ENCODE results near the gene BANP. TPM values are rescaled to one million over a fixed set of nuclear protein-coding genes. Genes with fewer than 3 reads are reported as not detected.
A peak's percentile ranks its signal among the peaks of the same experiment; 100 is the strongest.

Gene BANP
- total RNA-seq, 1 donor = 15.5 TPM

GRCh38 chr16:88077328-88078108 is 126.3 kb downstream of the BANP start:
- no peak for DNase-seq (ENCODE audit: low read depth)
- no peak overlapping the region for H3K4me3 ChIP-seq (ENCODE audit: low read depth, low read length)
- TF ChIP-seq, protein P1, sequence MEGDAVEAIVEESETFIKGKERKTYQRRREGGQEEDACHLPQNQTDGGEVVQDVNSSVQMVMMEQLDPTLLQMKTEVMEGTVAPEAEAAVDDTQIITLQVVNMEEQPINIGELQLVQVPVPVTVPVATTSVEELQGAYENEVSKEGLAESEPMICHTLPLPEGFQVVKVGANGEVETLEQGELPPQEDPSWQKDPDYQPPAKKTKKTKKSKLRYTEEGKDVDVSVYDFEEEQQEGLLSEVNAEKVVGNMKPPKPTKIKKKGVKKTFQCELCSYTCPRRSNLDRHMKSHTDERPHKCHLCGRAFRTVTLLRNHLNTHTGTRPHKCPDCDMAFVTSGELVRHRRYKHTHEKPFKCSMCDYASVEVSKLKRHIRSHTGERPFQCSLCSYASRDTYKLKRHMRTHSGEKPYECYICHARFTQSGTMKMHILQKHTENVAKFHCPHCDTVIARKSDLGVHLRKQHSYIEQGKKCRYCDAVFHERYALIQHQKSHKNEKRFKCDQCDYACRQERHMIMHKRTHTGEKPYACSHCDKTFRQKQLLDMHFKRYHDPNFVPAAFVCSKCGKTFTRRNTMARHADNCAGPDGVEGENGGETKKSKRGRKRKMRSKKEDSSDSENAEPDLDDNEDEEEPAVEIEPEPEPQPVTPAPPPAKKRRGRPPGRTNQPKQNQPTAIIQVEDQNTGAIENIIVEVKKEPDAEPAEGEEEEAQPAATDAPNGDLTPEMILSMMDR (IDR thresholded peaks at IDR 0.05; ENCODE audit: insufficient read depth, low read length) = no peak

GRCh38 chr16:88078111-88078775 is 127.0 kb downstream of the BANP start:
- H3K4me3 ChIP-seq (ENCODE audit: low read depth, low read length) = no peak overlapping the region

GRCh38 chr16:88083582-88083981 is 132.3 kb downstream of the BANP start:
- no peak overlapping the region for H3K4me3 ChIP-seq (ENCODE audit: low read depth, low read length)
- DNase-seq (ENCODE audit: low read depth) = no peak
- TF ChIP-seq, protein P1 (IDR thresholded peaks at IDR 0.05; ENCODE audit: insufficient read depth, low read length) = no peak

More at GRCh38 chr16:88078111-88078775, 127.0 kb downstream of the BANP start:
- TF ChIP-seq, protein P1 (IDR thresholded peaks at IDR 0.05; ENCODE audit: insufficient read depth, low read length) = no peak
- no peak for DNase-seq (ENCODE audit: low read depth)

GRCh38 chr16:88084881-88085280 is 133.6 kb downstream of the BANP start:
- TF ChIP-seq, protein P1 (IDR thresholded peaks at IDR 0.05; ENCODE audit: insufficient read depth, low read length) = no peak
- peak; percentile 74 for DNase-seq (ENCODE audit: low read depth)
- H3K4me3 ChIP-seq (ENCODE audit: low read depth, low read length) = no peak overlapping the region

DNA sequence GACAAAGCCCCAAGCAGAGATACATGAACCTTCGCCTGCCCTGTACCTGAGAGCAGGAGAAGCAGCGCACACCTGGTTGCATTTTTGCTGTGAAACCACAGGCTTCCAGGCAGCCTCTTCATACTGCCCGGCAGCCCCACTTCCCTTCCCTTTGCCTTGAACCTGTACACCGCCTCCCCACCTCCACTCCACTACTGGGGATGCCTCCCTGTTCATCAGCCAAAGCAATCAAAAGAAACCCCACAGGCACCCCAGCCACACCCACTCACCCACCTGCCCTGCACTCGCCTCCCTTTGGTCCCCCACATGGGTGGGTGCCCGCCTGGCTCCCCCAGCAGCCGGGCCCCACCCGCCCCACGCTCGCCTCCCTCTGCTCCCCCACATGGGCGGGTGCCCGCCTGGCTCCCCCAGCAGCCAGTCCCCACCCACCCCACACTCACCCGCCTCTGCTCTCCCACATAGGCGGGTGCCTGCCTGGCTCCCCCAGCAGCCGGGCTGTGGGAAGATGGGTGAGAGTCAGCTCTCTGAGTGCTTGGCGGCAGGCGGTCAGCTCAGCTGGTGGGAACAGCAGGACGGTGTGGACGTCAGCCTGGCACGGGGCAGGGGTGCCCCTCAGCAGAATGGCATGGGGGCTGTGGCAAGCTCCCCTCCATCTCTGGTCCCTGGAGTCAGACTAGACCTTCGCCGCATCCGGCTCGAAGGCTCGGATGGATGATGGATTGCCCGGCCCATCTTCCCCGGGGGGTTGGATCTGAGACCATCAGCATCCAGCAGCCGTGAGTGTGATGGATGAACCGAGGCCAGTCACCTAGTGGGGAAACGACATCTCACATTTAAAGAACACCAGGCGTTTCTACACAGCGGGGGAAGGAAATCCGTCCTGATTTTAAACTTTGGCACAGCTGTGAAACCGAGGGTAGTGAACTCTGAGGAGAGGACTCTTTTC is 135.6 kb downstream of the BANP start:
- TF ChIP-seq, protein P1 (IDR thresholded peaks at IDR 0.05; ENCODE audit: insufficient read depth, low read length) = peak; percentile 0
- no peak overlapping the region for H3K4me3 ChIP-seq (ENCODE audit: low read depth, low read length)
- no peak for DNase-seq (ENCODE audit: low read depth)

DNA sequence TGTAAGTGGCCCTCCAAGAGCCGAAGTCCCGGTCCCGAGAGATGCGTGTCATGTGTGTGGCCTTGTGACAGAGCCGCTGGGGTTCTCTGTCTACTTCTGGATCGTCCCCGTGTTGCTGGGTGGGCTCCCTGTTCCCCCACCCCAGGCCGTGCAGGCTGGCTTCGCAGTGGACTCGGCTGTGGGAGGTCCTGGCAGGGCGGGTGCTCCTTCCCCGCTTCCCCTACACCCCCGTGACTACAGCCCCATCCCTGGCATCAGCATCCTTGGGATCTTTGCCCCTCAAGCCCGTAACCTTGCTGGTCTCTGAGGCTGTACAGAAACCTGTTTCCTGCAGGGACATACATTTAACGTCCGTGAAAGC is 136.3 kb downstream of the BANP start:
- no peak for DNase-seq (ENCODE audit: low read depth)
- TF ChIP-seq, protein P1 (IDR thresholded peaks at IDR 0.05; ENCODE audit: insufficient read depth, low read length) = no peak
- no peak overlapping the region for H3K4me3 ChIP-seq (ENCODE audit: low read depth, low read length)

All from fibroblast of the aortic adventitia (primary cell).